ENCODE measurements around the gene IRF3.

GRCh38 chr19:49613374-49613773, 52.3 kb downstream of the IRF3 start:
- TF ChIP-seq CTCF (IDR thresholded peaks at IDR 0.05) (no peak), EP300 (IDR thresholded peaks at IDR 0.05) (no peak)
